Heart left ventricle (tissue), 16 donors: ENCODE measurements around the gene SLX9. TPM values are rescaled to one million over a fixed set of nuclear protein-coding genes. Genes with fewer than 3 reads are reported as not detected.

Source experiments
- ATAC-seq, 4 donors: fragments of 200-7000 bp; cut with Tn5 transposase; one replicate each; pipeline ENCODE4 v1.9.1; 2020 to 2022; ENCODE audit warnings: moderate library complexity in 4 of 4, mild to moderate bottlenecking in 3 of 4, moderate number of reproducible peaks in 1 of 4
- DNase-seq, 5 donors: peaks; one replicate each; pipeline ENCODE4 v3.0.0-alpha.2; 2020
- H3K27ac ChIP-seq, 12 donors: fragments of 200-600 bp; sonication (generic) in 4 of 12; one replicate each; pipeline versions ENCODE4 v1.5.0 to v1.8.0; 2016 to 2022; ENCODE audit warnings: mild to moderate bottlenecking in 2 of 12
- H3K27me3 ChIP-seq, 9 donors: fragments of 200-600 bp; sonication (generic) in 2 of 9; one replicate each; pipeline versions ENCODE4 v1.5.1 to v1.8.0; 2016 to 2022; ENCODE audit warnings: mild to moderate bottlenecking in 3 of 9
- H3K36me3 ChIP-seq, 9 donors: fragments of 200-600 bp; sonication (generic) in 2 of 9; one replicate each; pipeline versions ENCODE4 v1.5.0 to v1.8.0; 2018 to 2022; ENCODE audit warnings: mild to moderate bottlenecking in 2 of 9
- H3K4me1 ChIP-seq, 12 donors: fragments of 200-600 bp; sonication (generic) in 4 of 12; one replicate each; pipeline versions ENCODE4 v1.5.0 to v1.8.0; 2016 to 2022; ENCODE audit warnings: mild to moderate bottlenecking in 3 of 12
- H3K4me3 ChIP-seq, 12 donors: fragments of 200-600 bp; sonication (generic) in 4 of 12; one replicate each; pipeline versions ENCODE4 v1.5.0 to v1.8.0; 2017 to 2022; ENCODE audit warnings: mild to moderate bottlenecking in 9 of 12, moderate library complexity in 4 of 12
- H3K9me3 ChIP-seq, 12 donors: fragments of 200-600 bp; sonication (generic) in 4 of 12; one replicate each; pipeline versions ENCODE4 v1.5.0 to v1.8.0; 2016 to 2022; ENCODE audit warnings: mild to moderate bottlenecking in 1 of 12
- POLR2A ChIP-seq, 2 donors: fragments of 450-650 bp; IDR thresholded peaks; one replicate each; pipeline ENCODE4 v1.6.1; 2017; ENCODE audit warnings: antibody characterized with exemption in 2 of 2, mild to moderate bottlenecking in 2 of 2, moderate library complexity in 2 of 2
- WGBS, 4 donors: extraction: QIAGEN DNeasy Blood & Tissue Kit in 2 of 4; methylation state at CpG; one replicate each; pipeline versions ENCODE4 v1.1.5 to v1.1.7; 2013 to 2018; 5-methylcytosine and 5-hydroxymethylcytosine counted together
- intact Hi-C, 10 donors: fragments of 100-400 bp; cut with DNase I; formaldehyde crosslinking; loops; one replicate each; pipeline versions ENCODE4 v1.11.1 to v1.14.2; 2022
- polyA plus RNA-seq, 2 donors: library from polyadenylated mRNA; stranded (reverse); fragments of 200-250 nt; gene quantifications; one replicate each; pipeline ENCODE4 v1.2.3, GENCODE V29; 2013
- total RNA-seq, 9 donors: library from RNA; depleted of rRNA in 2 of 9; stranded (reverse); fragments of >200 nt in 2 of 9; fragmentation: NEBNext Ultra II Directional in 3 of 9; extraction: Animal tissue kit (Norgen Biotek cat#: 25700) in 3 of 9; gene quantifications; one replicate each; pipeline versions ENCODE4 v1.1.0 to v1.2.4, GENCODE V29; 2016 to 2023
- TF ChIP-seq, protein P1 (sequence below), 12 donors: fragments of 200-600 bp; sonication (generic) in 4 of 12; IDR thresholded peaks; one replicate each; pipeline versions ENCODE4 v1.5.0 to v1.8.0; 2018 to 2022; ENCODE audit warnings: antibody characterized with exemption in 12 of 12, mild to moderate bottlenecking in 5 of 12
- donor health status: ischemic (EF 13 %, LVEDD 7.1; RV severe dilation, severe dysfunction).
- donor health status: healthy with polysubstance abuse.
- donor health status: DM: no; HTN: yes; CAD: no.
- donor health status: DM: no; HTN: no; CAD: no.
- donor health status: ischemic (EF 25% LVEDD 6.9; RV normal size, moderate dysfunction).
- donor health status: ischemic (EF 25% LVEDD 5.7; RV mildly dilated, moderate dysfunction).
- donor health status: healthy.
- donor health status: DM: yes; HTN: yes; CAD: no.
- donor health status: ischemic (EF 35%, LVEDD 5.7; RV mildly dilated, moderate dysfunction).
- donor health status: nonischemic (EF 11% LVEDD 7.7; RV severe dilation, severe dysfunction).
- donor health status: DM: yes; HTN: yes; CAD: no.
- donor health status: PGD.
- donor health status: ischemic (EF 29% LVEDD 5.4; RV normal size, mild dysfunction).
- donor health status: nonischemic (EF 23%, LVEDD 6.1; RV moderate dilation, normal function).

The SLX9 gene
- total and polyA plus RNA-seq, 11 donors, result 38.5 to 77.8 (median 49.1) TPM

DNA sequence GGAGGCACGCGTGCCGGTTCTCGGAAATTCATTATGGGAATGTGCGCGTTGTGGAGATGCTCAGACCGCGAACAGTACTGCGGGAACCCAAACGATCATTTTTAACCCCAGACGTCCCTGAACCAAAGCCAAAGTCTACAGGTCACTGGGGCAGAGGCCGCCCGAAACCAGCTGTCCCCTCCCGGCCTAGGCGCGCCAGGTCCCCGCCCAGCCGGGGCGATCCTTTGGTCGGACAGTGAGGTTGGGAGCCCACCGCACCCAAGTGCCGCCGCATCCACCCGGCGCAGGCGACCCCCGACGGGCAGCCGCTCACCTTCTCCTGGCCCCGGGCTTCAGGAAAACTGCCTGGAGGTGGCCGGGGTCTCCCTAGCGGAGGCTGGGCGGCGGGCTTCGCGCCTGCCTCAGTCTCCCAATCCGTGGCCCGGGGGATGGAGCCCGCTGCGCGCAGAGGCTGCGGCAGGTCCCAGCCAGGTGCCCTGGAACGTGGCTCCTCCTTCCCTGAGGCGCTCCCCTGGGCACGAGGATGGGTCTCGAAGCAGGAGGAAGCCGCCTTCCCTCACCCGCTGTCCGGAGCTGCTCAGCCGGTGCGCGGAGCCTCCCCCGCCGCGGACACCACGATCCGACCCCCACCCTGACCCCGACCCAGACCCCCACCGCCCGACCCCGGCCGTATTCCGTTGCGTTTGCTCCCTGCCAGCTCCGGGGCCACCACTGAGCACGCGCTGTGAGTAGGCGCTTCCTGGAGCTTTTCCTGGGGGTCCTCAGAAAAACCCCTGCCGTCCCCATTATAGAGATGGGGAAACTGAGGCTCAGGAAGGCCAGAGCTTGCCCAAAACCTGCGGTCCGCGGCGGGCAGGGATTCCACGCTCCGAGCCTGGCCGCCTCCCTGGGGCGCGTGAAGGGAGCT is 8.1 kb upstream of the SLX9 start:
- no peak for ATAC-seq
- Histone ChIP-seq H3K9me3 (no peaks in the 10 kb centered on the region), H3K27ac (peak overlapping the region in 4 of 12 donors; percentile 15 to 93 (median 46)), H3K36me3 (no peaks in the 10 kb centered on the region), H3K4me3 (peak overlapping the region; percentile 27 to 63 (median 48)), H3K27me3 (peaks cover 16 to 54% (median 30%) of the 10 kb centered on the region in 9 donors), H3K4me1 (peaks cover 0 to 62% (median 23%) of the 10 kb centered on the region in 12 donors)
- TF ChIP-seq, protein P1, sequence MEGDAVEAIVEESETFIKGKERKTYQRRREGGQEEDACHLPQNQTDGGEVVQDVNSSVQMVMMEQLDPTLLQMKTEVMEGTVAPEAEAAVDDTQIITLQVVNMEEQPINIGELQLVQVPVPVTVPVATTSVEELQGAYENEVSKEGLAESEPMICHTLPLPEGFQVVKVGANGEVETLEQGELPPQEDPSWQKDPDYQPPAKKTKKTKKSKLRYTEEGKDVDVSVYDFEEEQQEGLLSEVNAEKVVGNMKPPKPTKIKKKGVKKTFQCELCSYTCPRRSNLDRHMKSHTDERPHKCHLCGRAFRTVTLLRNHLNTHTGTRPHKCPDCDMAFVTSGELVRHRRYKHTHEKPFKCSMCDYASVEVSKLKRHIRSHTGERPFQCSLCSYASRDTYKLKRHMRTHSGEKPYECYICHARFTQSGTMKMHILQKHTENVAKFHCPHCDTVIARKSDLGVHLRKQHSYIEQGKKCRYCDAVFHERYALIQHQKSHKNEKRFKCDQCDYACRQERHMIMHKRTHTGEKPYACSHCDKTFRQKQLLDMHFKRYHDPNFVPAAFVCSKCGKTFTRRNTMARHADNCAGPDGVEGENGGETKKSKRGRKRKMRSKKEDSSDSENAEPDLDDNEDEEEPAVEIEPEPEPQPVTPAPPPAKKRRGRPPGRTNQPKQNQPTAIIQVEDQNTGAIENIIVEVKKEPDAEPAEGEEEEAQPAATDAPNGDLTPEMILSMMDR (IDR thresholded peaks at IDR 0.05), result no peak
- TF ChIP-seq POLR2A (IDR thresholded peaks at IDR 0.05), result no peak
- 2% methylated on average over 26 to 78 of the region's 78 CpGs for WGBS, 4 donors
- intact Hi-C loops, result loop anchor here in 9 of 10 donors (1.0 to 10.0 kb wide), 9 partner anchors 39 to 419 kb away; partner anchors contain the start of genes UBE2G2 (in 7 of the 9) and PTTG1IP (in 1 of the 9)
- DNase-seq, result peak in 1 of 5 donors; percentile 67

DNA sequence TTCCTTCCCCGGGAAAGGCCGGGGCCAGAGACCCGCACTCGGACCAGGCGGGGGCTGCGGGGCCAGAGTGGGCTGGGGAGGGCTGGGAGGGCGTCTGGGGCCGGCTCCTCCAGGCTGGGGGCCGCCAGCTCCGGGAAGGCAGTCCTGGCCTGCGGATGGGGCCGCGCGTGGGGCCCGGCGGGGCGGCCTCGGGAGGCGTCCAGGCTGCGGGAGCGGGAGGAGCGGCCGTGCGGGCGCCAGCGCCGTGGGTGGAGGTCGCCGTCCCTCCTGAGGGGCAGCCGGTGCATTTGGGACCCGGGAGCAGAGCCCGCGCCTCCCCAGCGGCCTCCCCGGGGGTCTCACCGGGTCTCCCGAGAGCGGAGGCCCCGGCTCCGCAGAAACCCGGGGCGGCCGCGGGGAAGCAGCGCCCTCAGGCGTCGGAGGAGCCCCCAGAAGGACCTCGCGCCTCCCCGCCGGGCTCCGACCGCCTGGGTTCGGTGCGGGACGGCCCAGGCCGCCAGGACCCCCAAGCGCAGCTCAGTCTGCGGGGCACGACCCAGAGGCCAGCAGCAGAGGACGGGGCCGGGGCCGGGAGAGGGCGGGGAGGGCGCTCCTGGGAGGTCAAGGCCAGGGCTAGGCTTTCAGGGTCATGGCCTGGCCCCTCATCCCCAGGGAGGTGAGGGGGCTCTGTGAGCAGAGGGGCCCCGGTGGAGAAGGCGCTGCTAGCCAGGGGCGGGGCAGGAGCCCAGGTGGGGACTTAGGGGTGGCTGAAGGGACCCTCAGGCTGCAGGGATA is 7.2 kb upstream of the SLX9 start:
- TF ChIP-seq, protein P1 (IDR thresholded peaks at IDR 0.05), result peak; percentile 47 to 79 (median 54)
- TF ChIP-seq POLR2A (IDR thresholded peaks at IDR 0.05), result no peak
- DNase-seq, result peak in 3 of 5 donors; percentile 61 to 86 (median 66)
- peak overlapping the region in 2 of 12 donors; percentile 8 to 93 for H3K27ac ChIP-seq
- H3K4me3 ChIP-seq, result peak overlapping the region; percentile 27 to 63 (median 48)
- 2 to 18% (median 3%) methylated on average over 3 to 68 of the region's 68 CpGs for WGBS, 4 donors
- intact Hi-C loops, result loop anchor here in 8 of 10 donors (1.0 to 10.0 kb wide), 9 partner anchors 40 to 420 kb away; partner anchors contain the start of genes UBE2G2 (in 6 of the 8) and PTTG1IP (in 1 of the 8)
- peaks cover 0 to 54% (median 23%) of the 10 kb centered on the region in 12 donors for H3K4me1 ChIP-seq
- H3K36me3 ChIP-seq, result no peaks in the 10 kb centered on the region
- ATAC-seq, result peak in 3 of 4 donors; percentile 41 to 68 (median 45)
- no peaks in the 10 kb centered on the region for H3K9me3 ChIP-seq
- H3K27me3 ChIP-seq, result peaks cover 16 to 48% (median 30%) of the 10 kb centered on the region in 9 donors

- 74 to 82% (median 76%) methylated on average over 24 to 25 of the region's 25 CpGs for WGBS, 4 donors
- Histone ChIP-seq H3K36me3 (no peaks in the 10 kb centered on the region), H3K4me3 (peak overlapping the region in 3 of 12 donors; percentile 56 to 63 (median 57)), H3K4me1 (peaks cover 0 to 46% (median 23%) of the 10 kb centered on the region in 12 donors), H3K27ac (no peak overlapping the region), H3K27me3 (peaks cover 16 to 46% (median 30%) of the 10 kb centered on the region in 9 donors), H3K9me3 (no peaks in the 10 kb centered on the region)
- TF ChIP-seq, protein P1 (IDR thresholded peaks at IDR 0.05), result no peak
- no peak for TF ChIP-seq POLR2A (IDR thresholded peaks at IDR 0.05)
- intact Hi-C loops, result loop anchor here in 8 of 10 donors (2.0 to 10.0 kb wide), 8 partner anchors 41 to 421 kb away; partner anchors contain the start of genes UBE2G2 (in 6 of the 8) and PTTG1IP (in 1 of the 8)
- no peak for ATAC-seq
- peak in 1 of 5 donors; percentile 52 for DNase-seq
Observed at GRCh38 chr21:44933199-44933917, 6.5 kb upstream of the SLX9 start.
